Measurements from ENCODE around the gene SDHB.

Gene SDHB

DNA sequence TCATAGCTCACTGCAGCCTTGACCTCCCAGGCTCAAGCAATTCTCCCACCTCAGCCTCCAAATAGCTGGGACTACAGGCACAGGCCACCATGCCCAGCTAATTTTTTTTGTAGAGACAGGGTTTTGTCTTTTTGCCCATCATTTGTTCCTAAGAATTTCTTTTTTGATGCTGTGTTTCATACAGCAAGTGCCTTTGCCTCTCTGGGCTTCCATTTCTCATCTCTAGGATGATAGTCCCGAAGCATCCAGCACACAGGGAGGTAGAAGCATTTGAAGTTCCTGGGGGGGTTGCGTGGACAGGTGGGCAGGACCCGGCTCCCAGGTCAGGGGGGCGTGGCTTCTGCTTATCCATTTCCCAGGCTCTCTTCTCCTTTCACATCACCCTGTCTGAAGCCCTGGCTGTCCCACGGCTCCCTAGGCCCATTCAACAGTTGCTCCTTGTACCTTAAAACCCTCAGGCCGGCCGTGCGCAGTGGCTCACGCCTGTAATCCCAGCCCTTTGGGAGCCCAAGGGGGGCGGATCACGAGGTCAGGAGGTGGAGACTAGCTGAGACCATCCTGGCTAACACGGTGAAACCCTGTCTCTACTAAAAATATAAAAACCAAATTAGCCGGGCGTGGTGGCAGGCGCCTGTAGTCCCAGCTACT, 45.5 kb downstream of the SDHB start:
- no peaks in the 10 kb centered on the region for H3K27me3 ChIP-seq
- TF ChIP-seq CTCF (IDR thresholded peaks at IDR 0.05; ENCODE audit: low read depth, low read length) = no peak

GRCh38 chr1:17007121-17007520, 46.7 kb downstream of the SDHB start:
- H3K36me3 ChIP-seq = no peaks in the 10 kb centered on the region
- no peak for TF ChIP-seq CTCF (IDR thresholded peaks at IDR 0.05; ENCODE audit: low read depth, low read length)
- no peaks in the 10 kb centered on the region for H3K9me3 ChIP-seq
- H3K27me3 ChIP-seq = no peaks in the 10 kb centered on the region
- no peak for DNase-seq
- no peaks in the 10 kb centered on the region for H3K4me1 ChIP-seq
- H3K4me3 ChIP-seq (ENCODE audit: low read depth, low read length) = no peak overlapping the region

More for the DNA sequence above, 45.5 kb downstream of the SDHB start:
- DNase-seq = no peak
- Histone ChIP-seq H3K9me3 (no peaks in the 10 kb centered on the region), H3K4me1 (no peaks in the 10 kb centered on the region), H3K36me3 (no peaks in the 10 kb centered on the region), H3K4me3 (ENCODE audit: low read depth, low read length) (no peak overlapping the region)

DNA sequence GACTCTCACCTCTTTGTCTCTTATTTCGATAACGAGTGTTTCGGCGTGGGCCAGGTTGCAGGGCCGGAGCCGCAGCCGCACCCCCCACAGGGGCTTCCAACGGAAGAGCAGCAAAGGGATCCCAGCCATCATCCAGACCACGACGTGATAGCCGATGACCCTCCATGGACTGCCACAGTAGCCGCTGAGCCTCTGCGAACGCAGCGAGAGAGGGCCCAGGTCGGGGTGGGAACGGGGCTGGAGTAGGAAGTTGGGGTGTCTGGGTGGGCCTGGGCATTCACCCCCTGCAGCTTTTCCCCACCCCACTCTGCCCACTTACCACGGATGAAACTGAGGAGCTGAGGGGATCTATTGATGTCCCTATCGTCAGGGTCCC, 48.5 kb downstream of the SDHB start:
- DNase-seq = no peak
- TF ChIP-seq CTCF (IDR thresholded peaks at IDR 0.05; ENCODE audit: low read depth, low read length) = no peak
- H3K4me3 ChIP-seq (ENCODE audit: low read depth, low read length) = no peak overlapping the region
- H3K27me3 ChIP-seq = no peaks in the 10 kb centered on the region
- no peaks in the 10 kb centered on the region for H3K36me3 ChIP-seq
- H3K9me3 ChIP-seq = no peaks in the 10 kb centered on the region
- H3K4me1 ChIP-seq = no peaks in the 10 kb centered on the region

DNA sequence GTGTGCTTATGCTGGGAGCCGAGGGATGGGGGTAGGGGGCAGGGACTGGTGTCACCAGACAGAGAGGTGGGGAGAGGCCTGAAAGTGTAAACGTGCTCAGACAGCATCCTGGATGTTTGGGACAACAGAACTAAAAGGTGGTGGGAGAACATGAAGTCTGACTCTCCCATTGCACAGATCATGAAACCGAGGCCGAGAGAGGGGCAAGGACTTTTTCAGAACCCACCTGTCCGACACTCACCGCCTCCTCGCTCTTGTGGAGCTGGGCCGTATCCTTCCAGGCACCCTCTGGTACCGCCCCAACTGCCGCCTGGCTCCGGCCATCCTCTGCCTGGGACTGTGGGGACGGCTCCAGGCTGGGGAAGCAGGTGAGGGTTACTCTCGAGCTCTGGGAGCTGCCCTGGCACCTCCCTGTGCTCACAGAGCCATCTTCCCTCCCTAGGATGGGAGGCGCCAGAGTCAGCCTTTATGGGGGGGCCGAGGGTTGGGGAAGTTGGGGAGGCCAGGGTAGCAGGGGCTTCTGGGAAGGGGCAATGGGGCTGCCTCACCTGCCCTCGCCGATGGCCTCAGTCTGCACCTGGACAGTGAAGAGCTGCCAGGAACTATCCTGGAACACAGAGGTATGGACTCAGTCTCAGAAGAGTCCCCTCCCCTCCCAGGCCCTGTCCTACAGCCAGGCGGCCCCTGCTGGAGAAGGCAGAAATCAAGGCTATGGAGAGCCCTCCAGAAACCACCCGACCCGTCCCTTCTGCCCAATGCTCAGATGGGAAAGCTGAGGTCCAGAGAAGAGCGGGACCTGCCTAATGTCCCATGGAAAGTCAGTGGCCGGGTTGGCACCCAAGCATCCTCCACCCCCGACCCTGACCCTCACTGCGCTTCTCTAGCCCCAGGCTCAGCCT, 49.1 kb downstream of the SDHB start:
- no peaks in the 10 kb centered on the region for H3K4me1 ChIP-seq
- no peak for DNase-seq
- no peaks in the 10 kb centered on the region for H3K27me3 ChIP-seq
- H3K36me3 ChIP-seq = no peaks in the 10 kb centered on the region
- no peaks in the 10 kb centered on the region for H3K9me3 ChIP-seq
- no peak for TF ChIP-seq CTCF (IDR thresholded peaks at IDR 0.05; ENCODE audit: low read depth, low read length)
- H3K4me3 ChIP-seq (ENCODE audit: low read depth, low read length) = no peak overlapping the region

- Histone ChIP-seq H3K36me3 (no peaks in the 10 kb centered on the region), H3K4me3 (ENCODE audit: low read depth, low read length) (no peak overlapping the region), H3K4me1 (no peaks in the 10 kb centered on the region), H3K27me3 (no peaks in the 10 kb centered on the region), H3K9me3 (no peaks in the 10 kb centered on the region)
- DNase-seq = no peak
- TF ChIP-seq CTCF (IDR thresholded peaks at IDR 0.05; ENCODE audit: low read depth, low read length) = no peak
Observed at GRCh38 chr1:17002524-17002902, 51.3 kb downstream of the SDHB start.

Measured in BE2C (cell line).